Germinal center (tissue), 1 donor: ENCODE measurements around the gene IFNL2.
"Not testable (repeated sequence)": the region's sequence is repeated elsewhere in the genome, so short reads cannot be mapped to it uniquely, and the experiment has no call there.

Experiments
- DNase-seq: peaks from one replicate; pipeline ENCODE4 v3.0.0; 2012; ENCODE audit warnings: mixed read lengths, low spot score

IFNL2 gene

GRCh38 chr19:39253374-39254149 is 14.6 kb upstream of the IFNL2 start:
- no peak for DNase-seq

GRCh38 chr19:39254531-39255345 is 13.5 kb upstream of the IFNL2 start:
- no peak for DNase-seq

- no peak for DNase-seq
Observed at GRCh38 chr19:39257227-39257626, 11.0 kb upstream of the IFNL2 start.

- DNase-seq = no peak
Observed at GRCh38 chr19:39261704-39262103, 6.5 kb upstream of the IFNL2 start.

- DNase-seq = no peak
Observed at GRCh38 chr19:39262496-39262895, 5.7 kb upstream of the IFNL2 start.

GRCh38 chr19:39263912-39264305 is 4.3 kb upstream of the IFNL2 start:
- no peak for DNase-seq

- no peak for DNase-seq
Observed at GRCh38 chr19:39264306-39265290, 3.6 kb upstream of the IFNL2 start.

- DNase-seq = no peak
Observed at GRCh38 chr19:39265321-39265916, 2.8 kb upstream of the IFNL2 start.

- not testable (repeated sequence) for DNase-seq
Observed at GRCh38 chr19:39268531-39269223, 481 bp downstream of the IFNL2 start.

GRCh38 chr19:39269369-39269768 is 1.2 kb downstream of the IFNL2 start:
- not testable (repeated sequence) for DNase-seq

GRCh38 chr19:39270036-39270871 is 2.1 kb downstream of the IFNL2 start:
- no peak for DNase-seq

- DNase-seq = not testable (repeated sequence)
Observed at GRCh38 chr19:39273859-39274258, 5.7 kb downstream of the IFNL2 start.

- no peak for DNase-seq
Observed at GRCh38 chr19:39275578-39275977, 7.4 kb downstream of the IFNL2 start.

- no peak for DNase-seq
Observed at GRCh38 chr19:39276740-39277139, 8.5 kb downstream of the IFNL2 start.

- no peak for DNase-seq
Observed at GRCh38 chr19:39277598-39277997, 9.4 kb downstream of the IFNL2 start.

- no peak for DNase-seq
Observed at GRCh38 chr19:39282021-39282420, 13.8 kb downstream of the IFNL2 start.

GRCh38 chr19:39284032-39284431 is 15.8 kb downstream of the IFNL2 start:
- no peak for DNase-seq

- no peak for DNase-seq
Observed at GRCh38 chr19:39293394-39293793, 25.2 kb downstream of the IFNL2 start.

GRCh38 chr19:39296055-39296645 is 28.0 kb downstream of the IFNL2 start, which contains the start of gene IFNL1:
IFNL1 (plus strand) TSS chr19:39296407; CDS start chr19:39296422, 15 bp downstream.
- no peak for DNase-seq

- DNase-seq = no peak
Observed at GRCh38 chr19:39296906-39297305, 28.7 kb downstream of the IFNL2 start.
